Sigmoid colon (tissue), 7 donors: ENCODE results near the gene MYLK4. TPM values are rescaled to one million over a fixed set of nuclear protein-coding genes. Genes with fewer than 3 reads are reported as not detected.

Experiments
- DNase-seq: peaks from one replicate; pipeline ENCODE4 v3.0.0-alpha.2; 2019
- H3K27ac ChIP-seq, 4 donors: fragments of 200-600 bp; sonication (generic); one replicate each; pipeline ENCODE4 v1.5.1; 2016 to 2019; ENCODE audit warnings: mild to moderate bottlenecking in 1 of 4
- H3K27me3 ChIP-seq, 3 donors: fragments of 200-600 bp; sonication (generic); one replicate each; pipeline ENCODE4 v1.5.1; 2019; ENCODE audit warnings: mild to moderate bottlenecking in 1 of 3
- H3K36me3 ChIP-seq, 4 donors: fragments of 200-600 bp; sonication (generic); one replicate each; pipeline ENCODE4 v1.5.1; 2016 to 2019
- H3K4me1 ChIP-seq, 4 donors: fragments of 200-600 bp; sonication (generic); one replicate each; pipeline ENCODE4 v1.5.1; 2017 to 2019
- H3K4me3 ChIP-seq, 4 donors: fragments of 200-600 bp; sonication (generic); one replicate each; pipeline ENCODE4 v1.5.1; 2017 to 2019; ENCODE audit warnings: mild to moderate bottlenecking in 2 of 4, moderate library complexity in 1 of 4
- H3K9me3 ChIP-seq, 4 donors: fragments of 200-600 bp in 3 of 4; sonication (generic) in 3 of 4; one replicate each; pipeline versions ENCODE4 v1.5.1 to v1.6.1; 2013 to 2019
- EP300 ChIP-seq, 4 donors: sonication (generic); formaldehyde crosslinking; IDR thresholded peaks; one replicate each; pipeline ENCODE4 v1.6.1; 2017; ENCODE audit warnings: antibody characterized with exemption in 4 of 4
- POLR2A ChIP-seq, 2 donors: fragments of 450-650 bp; IDR thresholded peaks; one replicate each; pipeline ENCODE4 v1.6.1; 2016; ENCODE audit warnings: antibody characterized with exemption in 2 of 2, mild to moderate bottlenecking in 2 of 2, moderate library complexity in 2 of 2
- POLR2AphosphoS5 ChIP-seq, 4 donors: sonication (generic); formaldehyde crosslinking; IDR thresholded peaks; one replicate each; pipeline ENCODE4 v1.6.1; 2017; ENCODE audit warnings: antibody characterized with exemption in 4 of 4
- WGBS, 2 donors: extraction: QIAGEN DNeasy Blood & Tissue Kit; methylation state at CpG; one replicate each; pipeline ENCODE4 v1.1.7; 2013; 5-methylcytosine and 5-hydroxymethylcytosine counted together
- intact Hi-C: fragments of 100-400 bp; cut with DNase I; formaldehyde crosslinking; loops from one replicate; pipeline ENCODE4 v1.15.1; 2023
- polyA plus RNA-seq, 3 donors: library from polyadenylated mRNA; stranded (reverse); fragments of 200-250 nt; gene quantifications; one replicate each; pipeline ENCODE4 v1.2.3, GENCODE V29; 2013
- total RNA-seq, 4 donors: library from RNA; depleted of rRNA; stranded (reverse); fragments of >200 nt; gene quantifications; one replicate each; pipeline ENCODE4 v1.1.0, GENCODE V29; 2016
- TF ChIP-seq, protein P1 (sequence below), 4 experiments: fragments of 450-650 bp in 3 of 4; fragments of 200-600 bp in 1 of 4; IDR thresholded peaks; one replicate each; pipeline ENCODE4 v1.5.1; 2016 to 2019; ENCODE audit warnings: antibody characterized with exemption in 4 of 4, mild to moderate bottlenecking in 3 of 4, moderate library complexity in 2 of 4
- donor health status: healthy with polysubstance abuse.
- donor health status: Bipolar disorder and iron deficiency.
- donor health status: healthy.

Gene MYLK4
- total and polyA plus RNA-seq, 7 donors = under 0.01 to 1.1 (median 0.32) TPM; not detected in 1

DNA sequence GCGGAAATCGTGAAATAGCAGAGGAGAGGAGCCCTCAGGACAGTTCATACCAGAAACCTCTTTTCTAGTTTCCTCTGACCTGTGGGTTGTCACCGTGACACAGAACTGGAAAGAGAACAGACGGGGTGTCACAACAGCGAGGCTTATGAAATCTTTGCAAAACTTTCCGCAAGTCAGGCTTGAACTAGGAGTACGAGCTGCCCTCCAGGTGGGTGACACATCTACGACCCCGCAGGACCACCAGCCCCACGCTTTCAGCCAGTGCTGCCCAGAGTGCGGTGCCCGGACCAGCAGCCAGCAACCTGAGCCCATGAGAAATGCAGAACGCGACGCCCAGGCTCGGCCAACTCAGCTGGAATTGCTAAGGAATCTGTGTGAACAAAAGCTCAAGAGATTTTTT, 45.2 kb upstream of the MYLK4 start:
- 91 to 94% methylated on average over 16 of the region's 16 CpGs for WGBS, 2 donors
- DNase-seq = no peak
- Histone ChIP-seq H3K27me3 (no peaks in the 10 kb centered on the region), H3K36me3 (no peaks in the 10 kb centered on the region), H3K4me1 (peaks cover 0 to 37% (median 13%) of the 10 kb centered on the region in 4 donors), H3K9me3 (no peaks in the 10 kb centered on the region), H3K4me3 (no peak overlapping the region), H3K27ac (no peak overlapping the region)
- TF ChIP-seq POLR2A (IDR thresholded peaks at IDR 0.05) (no peak), EP300 (IDR thresholded peaks at IDR 0.05) (no peak), POLR2AphosphoS5 (IDR thresholded peaks at IDR 0.05) (no peak)
- TF ChIP-seq, protein P1, sequence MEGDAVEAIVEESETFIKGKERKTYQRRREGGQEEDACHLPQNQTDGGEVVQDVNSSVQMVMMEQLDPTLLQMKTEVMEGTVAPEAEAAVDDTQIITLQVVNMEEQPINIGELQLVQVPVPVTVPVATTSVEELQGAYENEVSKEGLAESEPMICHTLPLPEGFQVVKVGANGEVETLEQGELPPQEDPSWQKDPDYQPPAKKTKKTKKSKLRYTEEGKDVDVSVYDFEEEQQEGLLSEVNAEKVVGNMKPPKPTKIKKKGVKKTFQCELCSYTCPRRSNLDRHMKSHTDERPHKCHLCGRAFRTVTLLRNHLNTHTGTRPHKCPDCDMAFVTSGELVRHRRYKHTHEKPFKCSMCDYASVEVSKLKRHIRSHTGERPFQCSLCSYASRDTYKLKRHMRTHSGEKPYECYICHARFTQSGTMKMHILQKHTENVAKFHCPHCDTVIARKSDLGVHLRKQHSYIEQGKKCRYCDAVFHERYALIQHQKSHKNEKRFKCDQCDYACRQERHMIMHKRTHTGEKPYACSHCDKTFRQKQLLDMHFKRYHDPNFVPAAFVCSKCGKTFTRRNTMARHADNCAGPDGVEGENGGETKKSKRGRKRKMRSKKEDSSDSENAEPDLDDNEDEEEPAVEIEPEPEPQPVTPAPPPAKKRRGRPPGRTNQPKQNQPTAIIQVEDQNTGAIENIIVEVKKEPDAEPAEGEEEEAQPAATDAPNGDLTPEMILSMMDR (IDR thresholded peaks at IDR 0.05) = no peak
- intact Hi-C loops = no loop called here

DNA sequence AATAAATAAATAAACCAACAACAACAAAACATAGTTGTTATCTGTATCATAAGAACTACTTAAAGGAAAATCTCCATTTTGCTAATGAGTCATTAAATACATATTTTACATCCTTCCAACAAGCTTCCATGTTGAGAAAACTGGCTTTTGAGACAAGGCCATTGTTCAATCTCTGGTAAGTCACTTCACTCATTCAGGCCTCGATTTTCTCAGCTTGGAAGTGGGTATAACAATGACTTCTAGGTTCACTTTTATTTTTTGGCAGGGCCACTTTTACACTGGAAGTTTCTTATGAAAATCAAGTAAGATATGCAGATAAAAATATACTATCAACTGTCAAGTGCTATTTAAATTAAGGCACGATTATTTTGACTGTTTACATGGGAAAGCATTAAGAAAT, 44.4 kb upstream of the MYLK4 start:
- no peak for DNase-seq

DNA sequence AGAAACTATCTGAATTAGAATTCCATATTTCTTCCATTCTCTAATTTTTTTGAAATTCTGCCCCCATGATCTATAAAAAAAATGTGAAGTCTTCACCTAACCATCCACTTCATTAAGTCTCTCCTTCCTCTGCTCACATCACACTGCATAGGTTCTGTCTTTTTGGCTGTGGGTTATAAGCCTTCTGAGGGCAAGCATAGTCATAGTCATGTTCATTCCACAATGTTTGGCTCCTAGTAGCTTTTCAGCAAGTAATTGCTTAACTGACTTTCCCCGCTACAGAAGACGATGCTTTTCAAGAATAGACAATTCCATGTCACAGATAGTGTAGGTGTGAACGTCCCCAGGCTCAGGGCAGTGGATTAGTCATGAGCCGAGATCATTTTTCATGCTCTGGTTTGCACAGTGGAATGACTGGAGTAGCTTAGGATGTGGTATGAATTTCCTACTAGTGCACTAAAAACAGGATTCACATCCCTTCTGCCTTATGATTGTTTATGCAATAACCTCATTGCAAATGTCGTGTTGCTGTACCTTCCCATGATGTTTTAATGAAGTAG, 43.5 kb upstream of the MYLK4 start:
- peaks cover 0 to 48% (median 26%) of the 10 kb centered on the region in 4 donors for H3K4me1 ChIP-seq
- H3K9me3 ChIP-seq = no peaks in the 10 kb centered on the region
- no peak for DNase-seq
- intact Hi-C loops = loop anchor here (5.0 kb wide), 1 partner anchor 193 kb away; no protein-coding TSS in a partner anchor
- WGBS, 2 donors = 92 to 94% methylated on average over 5 of the region's 5 CpGs
- H3K27me3 ChIP-seq = no peaks in the 10 kb centered on the region
- H3K4me3 ChIP-seq = no peak overlapping the region
- H3K27ac ChIP-seq = no peak overlapping the region
- no peaks in the 10 kb centered on the region for H3K36me3 ChIP-seq
- no peak for TF ChIP-seq EP300 (IDR thresholded peaks at IDR 0.05)
- TF ChIP-seq, protein P1 (IDR thresholded peaks at IDR 0.05) = no peak
- no peak for TF ChIP-seq POLR2A (IDR thresholded peaks at IDR 0.05)
- no peak for TF ChIP-seq POLR2AphosphoS5 (IDR thresholded peaks at IDR 0.05)

More for the DNA sequence above, 44.4 kb upstream of the MYLK4 start:
- Histone ChIP-seq H3K36me3 (no peaks in the 10 kb centered on the region), H3K4me1 (peaks cover 0 to 44% (median 21%) of the 10 kb centered on the region in 4 donors), H3K27me3 (no peaks in the 10 kb centered on the region), H3K9me3 (no peaks in the 10 kb centered on the region), H3K27ac (no peak overlapping the region), H3K4me3 (no peak overlapping the region)
- WGBS, 2 donors = 83 to 87% methylated on average over 2 of the region's 2 CpGs
- intact Hi-C loops = no loop called here
- TF ChIP-seq POLR2AphosphoS5 (IDR thresholded peaks at IDR 0.05) (no peak), POLR2A (IDR thresholded peaks at IDR 0.05) (no peak), EP300 (IDR thresholded peaks at IDR 0.05) (no peak)
- TF ChIP-seq, protein P1 (IDR thresholded peaks at IDR 0.05) = no peak

DNA sequence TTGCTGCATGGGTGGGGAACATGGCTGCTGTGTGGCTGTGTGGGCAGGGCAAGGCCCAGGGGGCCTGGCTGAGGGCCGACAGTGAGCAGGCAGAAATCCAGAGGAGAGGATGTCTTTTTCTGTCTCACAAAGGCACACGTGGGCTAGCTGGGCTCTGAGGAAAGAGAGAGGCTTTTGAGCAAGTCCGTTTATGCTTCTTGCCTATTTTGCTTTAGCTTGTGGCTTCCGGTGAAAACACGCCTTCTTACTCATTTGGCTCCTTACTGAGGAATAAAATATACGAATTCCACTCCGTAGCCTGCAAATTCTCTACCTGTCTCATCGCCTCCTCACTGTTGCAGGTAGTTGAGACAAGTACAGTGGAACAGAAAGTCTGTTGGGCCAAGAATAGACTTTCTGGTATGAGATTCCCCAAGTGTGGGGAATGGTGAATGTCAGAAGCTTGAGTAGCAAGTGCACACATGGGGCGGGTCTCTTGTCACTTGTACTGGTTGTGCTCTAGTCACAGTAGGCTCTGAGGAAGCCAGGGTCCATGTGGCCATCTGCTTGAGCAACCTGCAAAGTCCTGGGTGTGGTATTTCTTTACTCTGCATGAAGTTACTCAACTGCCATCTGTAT, 42.9 kb upstream of the MYLK4 start:
- H3K4me1 ChIP-seq = peaks cover 0 to 48% (median 27%) of the 10 kb centered on the region in 4 donors
- WGBS, 2 donors = 51 to 64% methylated on average over 9 of the region's 9 CpGs
- H3K27me3 ChIP-seq = no peaks in the 10 kb centered on the region
- DNase-seq = peak; percentile 65
- H3K9me3 ChIP-seq = no peaks in the 10 kb centered on the region
- H3K36me3 ChIP-seq = no peaks in the 10 kb centered on the region
- intact Hi-C loops = loop anchor here (5.0 kb wide), 1 partner anchor 194 kb away; no protein-coding TSS in a partner anchor
- H3K4me3 ChIP-seq = no peak overlapping the region
- peak overlapping the region; percentile 6 to 55 (median 30) for H3K27ac ChIP-seq
- no peak for TF ChIP-seq POLR2AphosphoS5 (IDR thresholded peaks at IDR 0.05)
- TF ChIP-seq POLR2A (IDR thresholded peaks at IDR 0.05) = no peak
- TF ChIP-seq, protein P1 (IDR thresholded peaks at IDR 0.05) = no peak
- no peak for TF ChIP-seq EP300 (IDR thresholded peaks at IDR 0.05)
